Activated naive CD4-positive, alpha-beta T cell treated with anti-CD3 and anti-CD28 coated beads, Interleukin-2, amount 50 U/mL, for 72 hours (primary cell): ENCODE measurements around the gene BCAP29. TPM values are rescaled to one million over a fixed set of nuclear protein-coding genes. Genes with fewer than 3 reads are reported as not detected.

Experiments
- ATAC-seq, 2 donors: fragments of 150-1000 bp; cut with Tn5 transposase; 2 replicates each; pipeline ENCODE4 v1.10.0; 2021; ENCODE audit warnings: mild to moderate bottlenecking in 2 of 2, moderate library complexity in 2 of 2
- DNase-seq, 2 donors: peaks; one replicate each; pipeline ENCODE4 v3.0.0; 2021 to 2022; ENCODE audit warnings: low spot score in 2 of 2
- H3K27ac Mint-ChIP-seq, 2 donors: one replicate each; pipeline ENCODE4 v1.8.0; 2022; ENCODE audit warnings: mild to moderate bottlenecking in 2 of 2, mixed read lengths in 2 of 2
- H3K36me3 Mint-ChIP-seq, 2 donors: one replicate each; pipeline ENCODE4 v1.8.0; 2022; ENCODE audit warnings: mixed read lengths in 2 of 2
- H3K9me3 Mint-ChIP-seq, 2 donors: one replicate each; pipeline ENCODE4 v1.8.0; 2022; ENCODE audit warnings: mixed read lengths in 2 of 2
- total RNA-seq, 2 donors: library from RNA; stranded (reverse); gene quantifications; one replicate each; pipeline ENCODE4 v1.2.3, GENCODE V29; 2022

The BCAP29 gene
- total RNA-seq, 2 donors from 2014 or later: 19.5 to 23.3 TPM

DNA sequence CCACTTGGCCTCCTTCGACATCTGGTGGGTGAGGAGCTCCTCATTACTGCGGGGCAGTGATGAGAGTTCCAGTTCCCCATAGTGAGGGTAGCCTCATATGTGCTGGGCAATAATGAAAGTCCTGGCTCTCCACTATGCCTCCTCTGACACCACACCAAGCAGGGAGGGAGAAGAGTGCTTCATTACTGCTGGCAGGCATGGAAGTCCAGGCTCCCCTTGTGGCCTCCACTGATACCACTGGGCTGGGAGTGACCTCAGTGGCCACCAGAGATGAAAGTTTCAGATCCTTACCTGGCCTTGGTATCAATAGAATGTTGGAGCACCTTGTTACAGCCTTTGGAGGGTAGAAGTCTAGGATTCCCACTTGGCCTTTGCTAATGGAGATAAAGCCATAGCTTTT is 9.7 kb upstream of the BCAP29 start:
- Mint-ChIP-seq H3K27ac (no peak overlapping the region), H3K36me3 (peaks cover 0 to 4% of the 10 kb centered on the region in 2 donors), H3K9me3 (no peaks in the 10 kb centered on the region)
- ATAC-seq (no peak), DNase-seq (no peak)

DNA sequence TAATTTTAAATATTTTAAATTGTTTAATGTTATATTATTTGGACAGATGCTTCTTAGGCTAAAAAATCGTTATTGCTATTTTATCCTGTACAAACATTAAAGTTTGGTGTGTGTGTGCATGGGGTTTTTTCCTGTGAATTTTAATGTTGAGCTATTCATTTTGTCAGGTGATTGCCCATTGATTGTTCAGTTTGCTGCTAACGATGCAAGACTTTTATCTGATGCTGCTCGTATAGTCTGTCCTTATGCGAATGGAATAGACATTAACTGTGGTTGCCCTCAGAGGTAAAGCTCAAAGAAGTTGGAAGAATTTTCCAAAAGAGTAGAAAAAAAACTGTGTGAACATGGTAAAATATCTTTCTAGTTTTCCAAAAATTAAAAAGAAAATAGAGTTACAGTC is 6.5 kb upstream of the BCAP29 start:
- Mint-ChIP-seq H3K27ac (no peak overlapping the region), H3K36me3 (peaks cover 4% of the 10 kb centered on the region in 2 donors), H3K9me3 (no peaks in the 10 kb centered on the region)
- ATAC-seq: no peak
- DNase-seq: no peak

DNA sequence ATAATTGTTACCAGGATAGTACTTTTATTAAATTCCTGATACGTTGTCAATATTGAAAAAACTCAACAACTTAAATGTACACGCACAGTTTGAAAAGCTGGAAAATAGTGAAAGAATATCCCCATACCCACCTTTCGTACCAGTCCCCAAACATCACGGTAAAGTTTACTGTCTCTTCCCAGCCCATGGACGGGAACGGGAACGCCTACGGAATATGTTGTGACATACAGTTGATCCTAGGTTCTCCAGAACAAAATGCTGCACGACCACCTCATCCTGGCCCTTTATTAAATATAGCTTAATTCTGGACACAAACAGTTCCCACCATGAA is 527 bp upstream of the BCAP29 start:
- Mint-ChIP-seq H3K27ac (peak overlapping the region; percentile 78 to 92), H3K9me3 (no peaks in the 10 kb centered on the region), H3K36me3 (peaks cover 0 to 4% of the 10 kb centered on the region in 2 donors)
- DNase-seq (no peak), ATAC-seq (no peak)

DNA sequence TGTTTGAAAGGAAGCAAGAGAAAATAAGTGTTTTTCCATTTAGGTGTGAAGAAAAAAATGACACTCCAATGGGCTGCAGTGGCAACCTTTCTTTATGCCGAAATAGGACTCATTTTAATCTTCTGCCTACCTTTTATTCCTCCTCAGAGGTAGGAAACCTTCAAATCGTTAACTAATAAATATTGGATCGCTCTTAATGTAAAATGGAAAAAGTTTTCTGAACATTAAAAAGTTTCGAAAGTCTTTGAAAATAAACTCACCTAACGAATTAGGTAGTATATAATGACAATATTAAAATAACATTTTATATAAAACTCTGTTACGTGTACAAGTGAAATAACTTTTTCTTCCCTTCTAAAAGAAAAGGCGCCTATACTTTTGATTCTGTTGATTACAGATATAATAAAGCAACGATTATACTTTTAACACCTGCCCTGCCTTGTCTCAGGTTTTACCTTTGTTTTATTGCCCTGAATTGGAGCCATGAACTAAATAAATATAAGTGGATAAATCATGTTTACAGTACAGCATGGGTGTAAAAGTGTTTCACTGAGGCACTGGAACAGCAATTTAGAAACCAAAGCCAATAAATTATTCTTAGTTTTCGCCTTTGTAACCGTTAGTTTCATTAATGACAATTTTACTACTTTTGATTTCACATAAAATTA is 804 bp downstream of the BCAP29 start:
- no peak for DNase-seq
- Mint-ChIP-seq H3K36me3 (peaks cover 6 to 13% of the 10 kb centered on the region in 2 donors), H3K9me3 (no peaks in the 10 kb centered on the region), H3K27ac (peak overlapping the region in 1 of 2 donors; percentile 78)
- ATAC-seq: no peak

DNA sequence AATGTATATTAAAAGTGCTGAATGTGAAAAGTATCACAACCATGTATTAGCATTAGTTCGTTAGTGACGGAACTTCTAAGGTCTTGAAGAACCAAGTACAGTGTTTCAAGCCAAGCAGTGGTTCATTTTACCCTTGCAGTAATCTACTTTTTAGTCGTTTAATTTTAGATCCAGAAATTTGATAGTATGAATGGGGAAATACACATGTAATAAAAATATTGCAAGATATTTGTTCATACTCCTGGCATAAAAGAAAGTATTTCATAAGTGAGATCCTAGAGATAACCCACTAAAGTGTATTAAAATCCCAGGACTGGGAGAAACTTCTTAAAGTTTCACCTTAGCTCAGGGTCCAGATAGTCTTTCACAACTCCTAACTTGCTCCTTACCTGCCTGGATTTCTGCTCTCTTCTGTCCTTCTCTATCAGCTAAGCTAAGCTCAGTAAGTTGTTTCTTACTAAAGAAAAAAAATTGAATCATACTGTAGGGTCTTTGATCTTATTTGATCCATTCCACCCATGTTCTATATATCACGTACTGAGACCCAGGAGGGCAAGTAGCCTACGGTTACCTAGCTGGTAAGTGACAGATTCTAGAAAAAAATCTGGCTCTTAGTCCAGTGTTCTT is 1.5 kb downstream of the BCAP29 start:
- ATAC-seq: no peak
- Mint-ChIP-seq H3K9me3 (no peaks in the 10 kb centered on the region), H3K27ac (peak overlapping the region in 1 of 2 donors; percentile 77), H3K36me3 (peaks cover 6 to 9% of the 10 kb centered on the region in 2 donors)
- DNase-seq: no peak

DNA sequence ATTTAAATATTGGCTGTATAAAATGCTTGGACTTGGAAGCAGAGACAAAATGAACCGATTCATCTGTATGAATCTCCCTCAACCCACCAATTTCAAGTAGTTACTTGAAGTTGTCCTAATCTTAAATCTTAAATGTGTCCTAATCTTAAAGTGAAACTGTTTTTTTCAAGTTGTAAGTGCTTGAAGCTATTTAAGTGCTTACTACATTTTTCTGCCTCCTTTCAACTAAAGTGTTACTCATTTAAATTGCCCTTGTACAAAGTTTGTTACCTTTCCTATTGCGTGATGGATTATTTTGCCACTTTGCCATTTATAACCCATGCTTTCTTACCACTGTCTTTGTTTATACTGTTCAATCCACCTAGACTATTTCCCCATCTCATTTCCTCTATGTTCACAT is 2.8 kb downstream of the BCAP29 start:
- H3K36me3 Mint-ChIP-seq: peaks cover 6 to 9% of the 10 kb centered on the region in 2 donors
- no peak for DNase-seq
- H3K27ac Mint-ChIP-seq: no peak overlapping the region
- H3K9me3 Mint-ChIP-seq: no peaks in the 10 kb centered on the region
- no peak for ATAC-seq

DNA sequence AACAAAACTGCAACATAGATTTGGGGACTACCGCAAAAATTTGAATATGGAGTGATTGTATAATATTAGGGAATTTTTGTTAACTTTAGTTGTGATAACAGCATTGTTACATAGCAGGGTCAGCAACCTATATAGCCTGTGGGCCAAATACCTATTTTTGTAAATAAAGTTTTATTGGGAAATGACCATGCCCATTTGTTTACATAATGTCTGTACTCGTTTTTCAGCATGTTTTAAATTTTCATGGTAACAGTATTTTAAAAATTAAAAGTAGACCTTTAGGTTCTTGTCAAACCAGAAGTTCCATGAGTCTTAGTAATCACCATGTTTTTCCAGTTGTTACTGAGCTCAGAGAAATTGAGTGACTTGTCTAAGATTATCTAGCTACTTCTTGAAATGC is 4.7 kb downstream of the BCAP29 start:
- DNase-seq: no peak
- Mint-ChIP-seq H3K27ac (no peak overlapping the region), H3K9me3 (no peaks in the 10 kb centered on the region), H3K36me3 (peaks cover 6 to 9% of the 10 kb centered on the region in 2 donors)
- no peak for ATAC-seq

DNA sequence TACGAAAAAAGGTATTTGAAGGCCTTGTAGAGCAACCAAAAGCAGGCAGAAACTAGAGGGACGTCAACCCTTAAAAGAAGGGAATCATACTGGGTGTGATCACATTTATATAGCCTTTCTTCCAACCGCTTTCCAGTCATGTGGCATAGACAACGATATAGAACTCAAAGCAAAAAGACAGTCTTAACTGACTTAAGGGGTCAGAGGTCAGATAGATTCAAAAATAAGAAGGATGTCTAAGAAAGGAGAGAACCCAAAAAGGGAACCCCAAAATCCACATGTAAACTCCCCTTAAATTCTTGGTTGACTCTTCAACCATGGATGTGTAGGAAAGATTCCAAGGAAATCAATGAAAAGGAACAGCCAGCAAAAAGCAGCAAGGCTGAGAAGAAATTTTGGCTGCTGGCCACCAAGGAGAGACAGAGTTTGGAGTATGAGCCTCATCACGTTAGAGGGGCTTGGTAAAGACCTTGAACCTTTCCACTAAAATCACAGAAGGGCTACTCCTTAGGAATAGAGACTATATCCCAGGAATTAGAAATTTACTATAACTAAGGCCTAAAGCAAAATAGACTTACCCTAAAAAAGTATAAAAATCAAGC is 8.6 kb downstream of the BCAP29 start:
- no peak overlapping the region for H3K27ac Mint-ChIP-seq
- no peak for DNase-seq
- ATAC-seq: no peak
- no peaks in the 10 kb centered on the region for H3K9me3 Mint-ChIP-seq
- H3K36me3 Mint-ChIP-seq: peaks cover 6 to 9% of the 10 kb centered on the region in 2 donors

DNA sequence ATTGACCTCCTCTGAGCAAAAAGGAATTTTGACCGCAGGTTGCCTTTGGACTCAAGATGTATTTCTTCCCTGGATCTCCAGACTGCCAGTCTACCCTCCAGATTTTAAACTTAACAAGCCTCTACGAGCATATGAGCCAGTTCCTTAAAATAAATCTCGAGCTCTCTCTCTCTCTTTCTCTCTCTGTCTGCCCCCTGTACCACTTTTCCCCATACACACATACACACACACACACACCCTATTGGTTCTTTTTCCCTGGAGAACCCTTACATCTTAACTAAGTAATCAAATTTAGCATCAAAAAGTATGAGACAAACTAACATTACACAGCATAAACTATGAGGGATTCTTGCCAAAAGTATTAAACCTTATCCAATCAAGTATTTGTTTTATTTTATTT is 11.4 kb downstream of the BCAP29 start:
- ATAC-seq: no peak
- Mint-ChIP-seq H3K27ac (no peak overlapping the region), H3K9me3 (no peaks in the 10 kb centered on the region), H3K36me3 (no peaks in the 10 kb centered on the region)
- DNase-seq: no peak

DNA sequence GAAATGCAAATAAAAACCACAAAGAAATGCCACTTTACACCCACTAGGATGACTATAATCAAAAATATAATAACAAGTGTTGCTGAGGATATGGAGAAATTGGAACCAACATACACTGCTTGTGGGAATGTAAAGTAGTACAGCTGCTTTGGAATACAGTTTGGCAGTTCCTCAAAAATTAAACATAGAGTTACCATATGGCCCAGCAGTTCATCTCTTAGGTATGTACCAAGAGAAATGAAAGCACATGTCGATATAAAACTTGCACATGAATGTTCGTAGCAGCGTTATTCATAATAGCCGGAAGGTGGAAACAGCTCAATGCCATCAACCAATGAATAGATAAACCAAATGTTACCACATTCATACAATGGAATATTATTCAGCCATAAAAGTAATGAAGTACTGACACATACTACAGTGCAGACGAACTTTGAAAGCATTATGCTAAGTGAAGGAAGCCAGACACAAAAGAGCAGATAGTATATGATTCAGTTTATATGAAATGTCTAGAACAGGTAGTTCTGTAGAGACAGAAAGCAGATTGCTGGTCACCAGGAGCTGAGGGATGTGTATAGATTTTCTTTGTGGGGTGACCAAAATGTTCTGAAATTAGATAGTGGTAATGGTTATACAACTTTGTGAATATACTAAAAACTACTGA is 12.4 kb downstream of the BCAP29 start:
- ATAC-seq: no peak
- no peak overlapping the region for H3K27ac Mint-ChIP-seq

DNA sequence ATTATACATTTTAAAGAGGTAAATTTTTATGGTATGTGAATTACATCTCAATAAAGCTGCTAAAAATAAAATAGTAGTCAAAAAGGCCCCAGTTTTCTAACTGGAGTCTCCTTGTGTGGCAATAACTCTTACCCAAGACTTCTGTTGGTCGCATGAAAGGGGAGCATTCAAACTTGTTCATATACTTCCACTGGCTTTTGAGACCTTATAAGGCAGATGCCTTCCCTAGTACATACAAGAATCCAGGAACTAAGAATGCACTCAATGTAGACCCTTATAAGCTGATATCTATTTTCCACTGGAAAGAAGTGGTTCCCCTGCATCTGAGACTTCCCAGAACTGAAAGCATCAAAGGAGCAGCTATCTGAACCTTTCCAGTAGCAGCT is 13.0 kb downstream of the BCAP29 start:
- H3K9me3 Mint-ChIP-seq: no peaks in the 10 kb centered on the region
- DNase-seq: no peak
- no peak for ATAC-seq
- no peaks in the 10 kb centered on the region for H3K36me3 Mint-ChIP-seq
- no peak overlapping the region for H3K27ac Mint-ChIP-seq

More for the DNA sequence above, 12.4 kb downstream of the BCAP29 start:
- DNase-seq: no peak
- Mint-ChIP-seq H3K9me3 (no peaks in the 10 kb centered on the region), H3K36me3 (no peaks in the 10 kb centered on the region)

DNA sequence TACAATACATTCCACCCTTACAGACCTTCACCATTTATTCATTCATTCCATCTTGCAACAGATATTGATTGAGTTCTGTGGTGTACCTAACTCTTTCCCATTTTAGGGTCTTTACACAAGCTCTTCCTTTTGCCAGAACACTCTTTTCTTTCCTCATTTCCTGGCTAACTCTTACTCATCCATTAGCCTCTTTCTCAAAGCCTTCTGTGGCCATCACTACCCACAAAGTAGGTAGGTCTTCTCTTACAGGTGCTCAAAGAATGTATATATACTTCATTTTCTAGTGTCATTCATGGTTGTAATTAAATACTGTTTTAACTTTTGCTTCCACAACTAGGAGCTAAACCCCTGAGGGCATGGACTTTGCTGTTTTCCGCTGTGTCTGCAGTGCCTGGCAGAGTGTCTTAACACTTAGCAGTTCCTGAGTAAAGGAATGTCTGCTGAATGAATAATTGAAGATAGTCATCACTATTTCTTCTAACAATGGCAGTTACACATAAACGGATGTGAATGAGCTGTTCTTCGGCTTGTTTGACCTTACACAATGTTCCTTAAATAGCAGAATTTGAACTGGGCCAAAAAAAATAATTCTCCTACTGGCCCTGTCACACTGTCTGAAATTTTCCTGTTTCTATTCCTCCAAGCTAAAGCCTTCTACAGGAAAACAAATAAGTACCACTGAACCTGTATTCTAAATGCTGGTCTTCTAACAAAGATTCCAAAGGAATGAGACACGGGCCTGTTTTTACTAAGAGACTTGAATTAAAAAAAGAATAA is 15.1 kb downstream of the BCAP29 start:
- H3K27ac Mint-ChIP-seq: no peak overlapping the region
- no peaks in the 10 kb centered on the region for H3K36me3 Mint-ChIP-seq
- H3K9me3 Mint-ChIP-seq: no peaks in the 10 kb centered on the region
- DNase-seq (no peak), ATAC-seq (no peak)

DNA sequence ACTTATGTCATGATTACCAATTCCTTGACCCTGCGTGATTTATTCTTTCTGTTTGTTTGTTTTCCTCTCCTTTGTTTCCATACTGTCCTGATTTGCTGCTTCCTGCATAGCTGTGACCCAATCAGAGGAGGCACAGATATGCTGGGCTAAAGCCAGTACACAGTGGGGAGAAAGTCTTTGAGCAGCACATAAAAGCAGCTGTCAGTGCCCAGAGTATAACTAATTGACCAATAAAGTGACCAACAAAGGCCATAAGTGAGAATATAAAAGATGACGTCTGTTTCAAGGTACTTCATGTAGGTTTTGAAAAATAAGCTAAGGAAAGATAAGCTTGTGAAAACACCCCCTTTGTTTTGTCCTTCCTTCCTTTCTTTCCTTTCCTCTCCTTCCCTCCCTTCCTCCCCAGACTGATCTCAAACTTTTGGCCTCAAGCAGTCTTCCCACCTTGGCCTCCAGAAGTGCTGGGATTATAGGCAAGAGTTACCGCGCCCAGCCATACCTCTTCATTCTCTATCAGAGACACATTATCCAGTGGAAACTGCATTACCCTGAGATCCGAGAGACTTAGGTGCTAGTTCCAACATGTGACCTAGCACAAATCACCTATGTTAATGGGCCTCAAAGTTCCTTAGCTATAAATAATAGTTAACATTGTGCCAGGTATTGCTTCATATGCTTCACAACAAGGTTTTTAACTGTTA is 17.0 kb downstream of the BCAP29 start:
- no peaks in the 10 kb centered on the region for H3K36me3 Mint-ChIP-seq
- no peaks in the 10 kb centered on the region for H3K9me3 Mint-ChIP-seq
- no peak for ATAC-seq
- no peak overlapping the region for H3K27ac Mint-ChIP-seq
- DNase-seq: no peak

DNA sequence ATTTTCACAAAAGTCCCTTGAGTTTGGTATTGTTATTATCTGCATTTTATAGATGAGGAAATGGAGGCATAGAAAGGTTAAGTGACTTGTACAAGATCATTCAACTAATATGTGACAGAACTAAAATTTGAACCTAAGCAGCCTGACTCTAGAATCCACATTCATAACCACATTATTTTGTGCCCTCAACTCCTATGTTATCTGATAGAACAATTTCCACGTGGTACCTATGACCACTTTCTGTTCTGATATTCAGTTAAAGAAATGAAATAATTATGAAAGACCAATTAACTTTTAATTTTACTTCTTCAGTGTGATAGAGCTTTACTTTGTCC is 17.5 kb downstream of the BCAP29 start:
- H3K27ac Mint-ChIP-seq: no peak overlapping the region
- DNase-seq: no peak
- H3K36me3 Mint-ChIP-seq: no peaks in the 10 kb centered on the region
- no peak for ATAC-seq
- H3K9me3 Mint-ChIP-seq: no peaks in the 10 kb centered on the region

DNA sequence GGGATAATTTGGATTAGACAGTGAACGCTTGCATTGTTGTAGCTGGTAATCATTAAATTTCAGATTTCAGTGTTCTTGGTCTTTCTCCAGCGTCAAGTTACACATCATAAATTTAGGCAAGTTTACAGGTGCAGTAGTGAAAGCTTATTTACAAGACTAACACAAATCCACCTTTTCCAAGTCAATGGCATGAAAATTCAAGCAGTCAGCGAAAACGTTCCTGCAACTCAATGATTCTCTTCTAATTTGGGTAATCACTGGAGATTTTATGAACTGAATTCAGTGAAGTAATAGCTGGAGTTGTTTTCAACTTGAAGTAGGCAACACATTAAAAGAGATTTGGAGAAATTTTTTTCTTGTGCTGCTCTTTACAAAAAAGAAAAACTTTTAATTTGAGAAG is 17.9 kb downstream of the BCAP29 start:
- ATAC-seq (no peak), DNase-seq (no peak)
- no peak overlapping the region for H3K27ac Mint-ChIP-seq
- H3K9me3 Mint-ChIP-seq: no peaks in the 10 kb centered on the region
- no peaks in the 10 kb centered on the region for H3K36me3 Mint-ChIP-seq

DNA sequence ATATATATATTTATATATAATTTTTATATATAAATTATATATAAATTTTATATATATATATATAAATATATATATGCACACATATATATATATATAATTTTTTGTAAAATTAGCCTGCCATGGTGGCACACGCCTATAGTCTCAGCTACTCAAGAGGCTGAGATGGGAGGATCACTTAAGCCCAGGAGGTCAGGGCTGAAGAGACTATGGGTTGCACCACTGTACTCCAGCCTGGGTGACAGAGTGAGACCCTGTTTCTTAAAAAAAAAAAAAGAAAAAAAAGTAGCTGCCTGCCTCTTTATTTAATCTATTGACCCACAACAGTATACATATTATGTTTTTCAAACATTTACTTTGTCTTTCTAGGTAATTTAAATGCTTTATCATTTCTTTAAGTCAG is 19.2 kb downstream of the BCAP29 start:
- ATAC-seq (peak in 1 of 2 donors; percentile 50), DNase-seq (no peak)
- Mint-ChIP-seq H3K27ac (no peak overlapping the region), H3K36me3 (peaks cover 0 to 6% of the 10 kb centered on the region in 2 donors), H3K9me3 (no peaks in the 10 kb centered on the region)
